B cell (primary cell): Measurements from ENCODE around the gene SDF2L1. TPM values are rescaled to one million over a fixed set of nuclear protein-coding genes. Genes with fewer than 3 reads are reported as not detected.
"Not testable (repeated sequence)": the region's sequence is repeated elsewhere in the genome, so short reads cannot be mapped to it uniquely, and the experiment has no call there.

Source experiments
- ATAC-seq: fragments of 200-7000 bp; cut with Tn5 transposase; one replicate; pipeline ENCODE4 v1.10.0; 2021; ENCODE audit warnings: low read depth, mild to moderate bottlenecking, moderate number of reproducible peaks, moderate library complexity
- CTCF ChIA-PET: fragments of 350-600 bp; sonication (Branson Sonifier 250); formaldehyde crosslinking; loops from one replicate; lab custom pipeline; 2021; ENCODE audit warnings: antibody characterized with exemption, inconsistent platforms; lab: Charles Lee
- POLR2A ChIA-PET: fragments of 350-600 bp; sonication (Branson Sonifier 250); formaldehyde crosslinking; loops from one replicate; lab custom pipeline; 2021; ENCODE audit warnings: antibody characterized with exemption; lab: Charles Lee
- DNase-seq: peaks from one replicate; pipeline ENCODE4 v3.0.0; 2013
- H2AFZ ChIP-seq: 2 replicates; pipeline ENCODE4 v1.6.1; 2012; ENCODE audit warnings: mild to moderate bottlenecking, low read depth, low read length; ENCODE audit not compliant: insufficient read depth, poor library complexity, severe bottlenecking
- H3K27ac ChIP-seq, 2 donors: 1 replicate in 1 of 2; 2 replicates in 1 of 2; pipeline ENCODE4 v1.5.1; 2012 to 2013; ENCODE audit warnings: low read length in 2 of 2, mild to moderate bottlenecking in 2 of 2, moderate library complexity in 1 of 2
- H3K27me3 ChIP-seq, 4 experiments: fragments of 200-600 bp in 1 of 4; sonication (generic) in 1 of 4; replicated peaks in 1 of 4; 1 replicate in 2 of 4; 2 replicates in 2 of 4; pipeline versions ENCODE4 v1.6.1 to v1.7.0; 2013 to 2016; ENCODE audit warnings: low read length in 3 of 4, mild to moderate bottlenecking in 2 of 4, mixed read lengths in 1 of 4, moderate library complexity in 1 of 4; ENCODE audit not compliant: insufficient read depth in 4 of 4, control insufficient read depth in 3 of 4; ENCODE audit errors: control extremely low read depth in 1 of 4
- H3K36me3 ChIP-seq, 2 experiments: replicated peaks in 1 of 2; 1 replicate in 1 of 2; 2 replicates in 1 of 2; pipeline versions ENCODE4 v1.6.1 to v1.7.1; 2013; ENCODE audit warnings: low read length in 1 of 2; ENCODE audit not compliant: insufficient read depth in 2 of 2, control insufficient read depth in 1 of 2; ENCODE audit errors: control extremely low read depth in 1 of 2, extremely low read depth in 1 of 2
- H3K4me1 ChIP-seq, 2 donors: fragments of 200-600 bp in 1 of 2; sonication (generic) in 1 of 2; 1 replicate in 1 of 2; 2 replicates in 1 of 2; pipeline versions ENCODE4 v1.5.1 to v1.6.1; 2013 to 2017; ENCODE audit warnings: low read length in 2 of 2; ENCODE audit not compliant: control insufficient read depth in 2 of 2, insufficient read depth in 2 of 2
- H3K4me2 ChIP-seq: replicated peaks from 2 replicates; pipeline ENCODE3; 2012; ENCODE audit warnings: mild to moderate bottlenecking, low read depth, low read length; ENCODE audit not compliant: poor library complexity, severe bottlenecking
- H3K4me3 ChIP-seq, 5 experiments: fragments of 200-600 bp in 1 of 5; sonication (generic) in 1 of 5; 1 replicate in 3 of 5; 2 replicates in 2 of 5; pipeline versions ENCODE4 v1.5.1 to v1.7.0; 2011 to 2016; ENCODE audit warnings: low read length in 4 of 5, mild to moderate bottlenecking in 4 of 5, low read depth in 2 of 5, control low read depth in 1 of 5, moderate library complexity in 1 of 5; ENCODE audit not compliant: insufficient read depth in 1 of 5; ENCODE audit errors: control extremely low read depth in 1 of 5, extremely low read depth in 1 of 5
- H3K79me2 ChIP-seq: fragments of 200-600 bp; sonication (generic); one replicate; pipeline ENCODE4 v1.6.0; 2016; ENCODE audit warnings: low read length; ENCODE audit not compliant: control insufficient read depth, insufficient read depth
- H3K9ac ChIP-seq: fragments of 200-600 bp; sonication (generic); 2 replicates; pipeline ENCODE4 v1.6.1; 2017; ENCODE audit warnings: mild to moderate bottlenecking, low read length, moderate library complexity
- H3K9me3 ChIP-seq, 3 donors: one replicate each; pipeline versions ENCODE4 v1.6.1 to v1.7.1; 2013; ENCODE audit warnings: low read length in 2 of 3; ENCODE audit not compliant: control insufficient read depth in 2 of 3, insufficient read depth in 1 of 3; ENCODE audit errors: control extremely low read depth in 1 of 3
- H4K20me1 ChIP-seq: 2 replicates; pipeline ENCODE4 v1.6.0; 2012; ENCODE audit warnings: mild to moderate bottlenecking, low read length; ENCODE audit not compliant: insufficient read depth, control insufficient read depth, poor library complexity, severe bottlenecking
- H3K27ac Mint-ChIP-seq: one replicate; pipeline ENCODE4 v1.8.0; 2021; ENCODE audit warnings: mixed read lengths
- H3K27me3 Mint-ChIP-seq: one replicate; pipeline ENCODE4 v1.8.0; 2021; ENCODE audit warnings: mixed read lengths
- H3K4me1 Mint-ChIP-seq: one replicate; pipeline ENCODE4 v1.8.0; 2021; ENCODE audit warnings: mixed read lengths
- H3K4me3 Mint-ChIP-seq: one replicate; pipeline ENCODE4 v1.8.0; 2021; ENCODE audit warnings: mixed read lengths
- H3K9me3 Mint-ChIP-seq: one replicate; pipeline ENCODE4 v1.8.0; 2022; ENCODE audit warnings: mixed read lengths; ENCODE audit not compliant: insufficient read depth
- EZH2 ChIP-seq: IDR thresholded peaks from 2 replicates; pipeline ENCODE4 v1.6.1; 2012; ENCODE audit warnings: borderline replicate concordance, low read depth, mild to moderate bottlenecking, moderate library complexity, low read length; ENCODE audit not compliant: insufficient read depth, poor library complexity, severe bottlenecking
- WGBS: methylation state at CpG from one replicate; pipeline ENCODE4 v1.1.5; 2013; ENCODE audit warnings: missing lambda C conversion rate; ENCODE audit not compliant: insufficient coverage; 5-methylcytosine and 5-hydroxymethylcytosine counted together
- intact Hi-C: fragments of 100-400 bp; cut with micrococcal nuclease; formaldehyde crosslinking; loops from one replicate; pipeline ENCODE4 v1.10.0; 2022
- polyA plus RNA-seq: library from polyadenylated mRNA; depleted of rRNA; stranded (reverse); fragments of >200 nt; gene quantifications from 2 replicates; pipeline ENCODE4 v1.2.3, GENCODE V29; 2012
- total RNA-seq, 2 donors: library from RNA; stranded (reverse); fragments of 120-200 nt in 1 of 2; gene quantifications; 1 replicate in 1 of 2; 2 replicates in 1 of 2; pipeline versions ENCODE4 v1.2.3 to v1.2.4, GENCODE V29; 2013 to 2022
- TF ChIP-seq, protein P1 (sequence below): fragments of 200-600 bp; IDR thresholded peaks from one replicate; pipeline ENCODE4 v1.8.0; 2022; ENCODE audit warnings: antibody characterized with exemption, mild to moderate bottlenecking

Gene SDF2L1
- total and polyA plus RNA-seq, 2 donors (not counting 1 experiment from before 2014, with no cell fraction given): 15.2 to 23.5 TPM

DNA sequence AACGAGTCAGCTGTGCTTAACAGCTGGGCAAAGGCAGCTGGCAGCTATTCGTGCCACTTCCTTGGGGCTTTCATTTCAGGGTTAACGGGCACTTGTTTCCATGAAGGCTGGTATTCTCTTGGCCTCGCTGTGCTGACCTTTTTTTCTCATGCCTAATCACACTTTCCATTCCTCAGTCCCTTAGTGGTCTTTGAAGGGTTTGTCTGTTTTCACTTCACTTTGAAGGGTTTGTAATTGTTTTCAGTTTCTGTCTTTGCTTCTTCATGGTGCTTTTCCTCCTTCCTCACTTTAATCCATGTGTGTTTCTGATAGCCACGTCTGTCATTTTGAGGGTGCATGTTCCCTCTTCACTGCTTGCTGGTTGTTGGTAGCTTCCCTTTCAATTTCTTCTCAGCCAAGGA lies 48.3 kb downstream of the SDF2L1 start:
- H2AFZ ChIP-seq: no peak overlapping the region
- peaks cover 0 to 65% of the 10 kb centered on the region in 2 experiments for H3K36me3 ChIP-seq
- H3K27me3 Mint-ChIP-seq: no peaks in the 10 kb centered on the region
- ATAC-seq (no peak), DNase-seq (no peak)
- no peak for TF ChIP-seq EZH2
- TF ChIP-seq, protein P1, sequence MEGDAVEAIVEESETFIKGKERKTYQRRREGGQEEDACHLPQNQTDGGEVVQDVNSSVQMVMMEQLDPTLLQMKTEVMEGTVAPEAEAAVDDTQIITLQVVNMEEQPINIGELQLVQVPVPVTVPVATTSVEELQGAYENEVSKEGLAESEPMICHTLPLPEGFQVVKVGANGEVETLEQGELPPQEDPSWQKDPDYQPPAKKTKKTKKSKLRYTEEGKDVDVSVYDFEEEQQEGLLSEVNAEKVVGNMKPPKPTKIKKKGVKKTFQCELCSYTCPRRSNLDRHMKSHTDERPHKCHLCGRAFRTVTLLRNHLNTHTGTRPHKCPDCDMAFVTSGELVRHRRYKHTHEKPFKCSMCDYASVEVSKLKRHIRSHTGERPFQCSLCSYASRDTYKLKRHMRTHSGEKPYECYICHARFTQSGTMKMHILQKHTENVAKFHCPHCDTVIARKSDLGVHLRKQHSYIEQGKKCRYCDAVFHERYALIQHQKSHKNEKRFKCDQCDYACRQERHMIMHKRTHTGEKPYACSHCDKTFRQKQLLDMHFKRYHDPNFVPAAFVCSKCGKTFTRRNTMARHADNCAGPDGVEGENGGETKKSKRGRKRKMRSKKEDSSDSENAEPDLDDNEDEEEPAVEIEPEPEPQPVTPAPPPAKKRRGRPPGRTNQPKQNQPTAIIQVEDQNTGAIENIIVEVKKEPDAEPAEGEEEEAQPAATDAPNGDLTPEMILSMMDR: no peak
- H3K4me2 ChIP-seq: no peak overlapping the region
- H3K9ac ChIP-seq: no peak overlapping the region
- H3K4me3 ChIP-seq: no peak overlapping the region
- no peaks in the 10 kb centered on the region for H3K27me3 ChIP-seq
- peaks cover 5% of the 10 kb centered on the region for H4K20me1 ChIP-seq
- no peaks in the 10 kb centered on the region for H3K79me2 ChIP-seq
- POLR2A ChIA-PET: interaction anchor here (0.7 kb wide), 1 partner anchor 46 kb away, joined by 10 read pairs; no protein-coding TSS in a partner anchor
- no CpG with 5 or more reads among the region's 5 CpGs for WGBS
- no peak overlapping the region for H3K4me3 Mint-ChIP-seq
- H3K27ac Mint-ChIP-seq: peak overlapping the region; percentile 26
- intact Hi-C loops: no loop called here
- CTCF ChIA-PET: interaction anchor here (0.7 to 1.6 kb wide), 2 partner anchors 263 to 739 kb away, joined by 3 to 4 read pairs; partner anchors contain the start of gene PPM1F
- H3K4me1 Mint-ChIP-seq: peaks cover 13% of the 10 kb centered on the region
- H3K9me3 ChIP-seq: no peaks in the 10 kb centered on the region
- H3K9me3 Mint-ChIP-seq: no peaks in the 10 kb centered on the region
- H3K27ac ChIP-seq: peak overlapping the region in 1 of 2 donors; percentile 58
- H3K4me1 ChIP-seq: peaks cover 0 to 7% of the 10 kb centered on the region in 2 donors

DNA sequence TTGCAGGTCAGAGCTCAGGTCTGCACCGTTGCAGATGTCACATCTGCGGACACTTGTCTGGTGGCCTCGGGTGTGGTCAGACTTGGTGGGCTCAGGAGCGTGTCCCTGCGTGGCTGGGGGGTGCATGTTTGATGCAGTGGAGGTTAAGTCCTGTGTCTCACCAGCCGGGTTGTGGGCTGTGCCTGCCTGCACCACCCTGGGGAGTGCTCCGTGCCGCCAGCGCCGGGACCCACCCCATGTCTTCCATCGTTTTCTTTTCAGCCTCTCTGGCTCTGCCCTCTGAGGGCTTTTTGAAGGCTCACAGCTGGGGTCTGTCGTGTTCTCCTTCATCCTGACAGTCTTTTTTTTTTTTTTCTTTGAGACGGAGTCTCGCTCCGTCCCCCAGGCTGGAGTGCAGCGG lies 49.7 kb downstream of the SDF2L1 start:
- WGBS: 94% methylated on average over 8 of the region's 16 CpGs
- no peak for DNase-seq
- H3K4me1 Mint-ChIP-seq: peaks cover 13% of the 10 kb centered on the region
- H3K27ac Mint-ChIP-seq: no peak overlapping the region
- no peak overlapping the region for H3K27ac ChIP-seq
- intact Hi-C loops: no loop called here
- no peak overlapping the region for H3K4me3 Mint-ChIP-seq
- no peaks in the 10 kb centered on the region for H3K79me2 ChIP-seq
- TF ChIP-seq, protein P1: no peak
- no peak for TF ChIP-seq EZH2
- peaks cover 0 to 67% of the 10 kb centered on the region in 2 experiments for H3K36me3 ChIP-seq
- H3K27me3 Mint-ChIP-seq: no peaks in the 10 kb centered on the region
- no peak overlapping the region for H3K4me2 ChIP-seq
- H3K4me1 ChIP-seq: peaks cover 0 to 7% of the 10 kb centered on the region in 2 donors
- ATAC-seq: no peak
- no peak overlapping the region for H3K4me3 ChIP-seq
- H3K9ac ChIP-seq: no peak overlapping the region
- ChIA-PET CTCF (no interaction called here), POLR2A (no interaction called here)
- no peaks in the 10 kb centered on the region for H3K9me3 Mint-ChIP-seq
- H4K20me1 ChIP-seq: peaks cover 5% of the 10 kb centered on the region
- no peaks in the 10 kb centered on the region for H3K9me3 ChIP-seq
- H3K27me3 ChIP-seq: no peaks in the 10 kb centered on the region
- H2AFZ ChIP-seq: no peak overlapping the region

DNA sequence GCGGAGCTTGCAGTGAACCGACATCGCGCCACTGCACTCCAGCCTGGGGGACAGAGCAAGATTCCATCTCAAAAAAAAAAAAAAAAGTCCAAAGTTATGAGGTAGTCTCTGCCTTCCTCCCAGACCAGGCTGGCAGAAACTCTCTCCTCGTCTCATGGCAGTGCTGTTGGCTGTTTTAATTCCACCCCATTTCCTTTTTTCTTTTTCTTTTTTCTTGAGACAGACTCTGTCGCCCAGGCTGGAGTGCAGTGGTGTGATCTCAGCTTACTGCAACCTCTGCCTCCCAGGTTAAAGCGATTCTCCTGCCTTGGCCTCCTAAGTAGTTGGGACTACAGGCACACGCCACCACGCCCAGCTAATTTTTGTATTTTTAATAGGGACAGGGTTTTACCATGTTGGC lies 50.8 kb downstream of the SDF2L1 start:
- ATAC-seq, H3K4me1 ChIP-seq, intact Hi-C loops, H2AFZ ChIP-seq, H3K27ac ChIP-seq, H3K27me3 ChIP-seq, H3K27ac Mint-ChIP-seq, H3K79me2 ChIP-seq, H4K20me1 ChIP-seq, H3K4me2 ChIP-seq, POLR2A ChIA-PET, DNase-seq, H3K9ac ChIP-seq, H3K9me3 ChIP-seq, H3K9me3 Mint-ChIP-seq, H3K27me3 Mint-ChIP-seq, H3K4me3 ChIP-seq, H3K4me3 Mint-ChIP-seq: not testable (repeated sequence)
- H3K36me3 ChIP-seq: peaks cover 2 to 67% of the 10 kb centered on the region in 2 experiments
- H3K4me1 Mint-ChIP-seq: peaks cover 13% of the 10 kb centered on the region
- WGBS: 96% methylated on average over 5 of the region's 9 CpGs
- CTCF ChIA-PET: interaction anchor here (0.6 kb wide), 1 partner anchor 139 kb away, joined by 4 read pairs; no protein-coding TSS in a partner anchor
